ENCODE data around the gene CHST12.

Gene CHST12

DNA sequence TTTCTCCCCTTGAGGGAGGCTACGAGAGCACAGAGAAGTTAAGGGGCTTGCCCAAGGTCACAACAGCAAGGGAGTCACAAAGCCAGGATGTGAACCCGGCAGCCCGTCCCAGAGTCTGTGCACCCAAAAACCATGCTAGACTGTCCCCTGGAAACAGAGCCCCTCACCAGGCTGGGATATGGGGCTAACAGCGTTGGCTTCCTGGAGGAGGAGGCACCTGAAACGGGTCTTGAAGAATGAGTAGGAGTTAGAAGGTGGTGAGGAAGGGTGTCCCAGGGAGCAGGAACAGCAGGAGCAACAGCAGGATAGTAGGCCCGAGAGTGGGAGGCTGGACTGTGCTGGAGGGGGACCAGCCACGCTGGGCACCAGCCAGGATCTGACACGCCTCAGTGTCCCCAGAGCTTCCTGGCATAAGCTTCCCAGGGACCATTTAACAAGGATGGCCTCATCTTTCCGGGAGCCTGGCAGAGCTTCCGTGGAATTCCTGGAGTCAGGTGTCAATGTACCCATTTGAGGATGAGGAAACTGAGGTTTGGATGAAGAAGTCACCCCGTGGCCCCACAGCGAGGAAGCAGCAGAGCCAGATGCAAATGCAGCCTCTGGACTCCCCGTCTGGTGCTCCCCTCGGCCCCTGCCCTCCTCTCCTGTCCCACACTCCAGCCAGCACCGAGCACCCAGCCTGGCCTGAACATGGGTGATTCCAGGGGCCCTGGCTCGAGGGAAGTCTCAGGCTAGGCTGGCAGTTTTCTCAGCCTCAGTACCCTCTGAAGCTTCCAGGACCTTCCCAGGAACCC lies 76.1 kb downstream of the CHST12 start:
- no peak for DNase-seq (ENCODE audit: low read depth)

DNA sequence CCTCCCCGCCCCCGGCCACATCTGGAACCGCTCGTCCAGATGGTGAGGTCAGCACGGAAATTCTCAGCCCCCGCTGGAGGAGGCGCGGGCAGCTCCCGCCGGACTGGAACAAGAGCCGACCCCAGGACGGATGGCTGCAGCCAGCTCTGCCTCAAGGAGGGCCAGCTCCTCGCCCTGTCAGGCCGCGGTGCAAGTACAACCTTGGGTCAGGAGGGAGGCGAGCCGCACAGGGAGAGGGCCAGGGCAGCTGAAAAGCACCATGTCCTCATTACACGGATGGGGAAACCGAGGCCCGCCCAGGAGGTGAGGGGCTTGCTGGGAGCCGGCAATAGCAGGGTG lies 76.6 kb downstream of the CHST12 start:
- DNase-seq (ENCODE audit: low read depth), result no peak

DNA sequence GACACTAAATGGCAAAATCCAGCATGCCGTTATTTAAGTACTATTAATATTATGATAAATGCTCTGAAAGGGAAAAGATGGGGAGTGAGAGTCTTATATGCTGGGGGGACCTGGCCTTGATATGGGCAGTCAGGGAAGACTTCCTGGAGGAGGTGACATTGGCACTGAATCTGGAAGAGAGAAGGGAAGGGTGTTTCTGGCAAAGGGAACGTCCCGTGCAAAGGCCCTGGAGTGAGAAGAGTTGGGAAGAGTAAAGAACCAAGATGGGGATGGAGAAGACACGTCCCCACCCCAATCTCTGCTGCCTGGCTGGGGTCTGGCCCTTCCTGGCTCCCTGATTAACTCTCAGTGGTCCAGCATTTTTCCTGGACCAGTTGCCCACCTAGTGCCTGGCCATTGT lies 77.8 kb downstream of the CHST12 start:
- no peak for DNase-seq (ENCODE audit: low read depth)

- DNase-seq (ENCODE audit: low read depth), result no peak
Measured at GRCh38 chr7:2482725-2483451, 79.5 kb downstream of the CHST12 start.

DNA sequence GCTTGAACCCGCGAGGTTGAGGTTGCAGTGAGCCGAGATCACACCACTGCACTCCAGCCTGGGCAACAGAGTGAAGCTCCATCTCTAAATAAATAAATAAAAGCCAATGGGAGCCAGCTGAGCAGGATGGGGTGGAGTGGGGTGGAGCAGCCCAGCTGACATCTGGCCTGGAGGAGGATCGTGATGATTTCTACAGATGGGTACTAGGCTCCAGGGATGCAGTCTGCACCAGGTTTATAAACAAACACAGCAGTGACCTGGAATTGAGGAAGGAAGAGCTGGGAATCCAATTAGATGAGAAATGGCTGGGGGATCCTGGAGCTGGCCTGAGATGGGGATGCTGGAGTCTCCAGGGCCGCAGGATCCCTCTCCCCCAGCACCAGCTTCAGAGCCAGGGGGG lies 80.1 kb downstream of the CHST12 start:
- no peak for DNase-seq (ENCODE audit: low read depth)

GRCh38 chr7:2484868-2485267 lies 81.5 kb downstream of the CHST12 start:
- no peak for DNase-seq (ENCODE audit: low read depth)

DNA sequence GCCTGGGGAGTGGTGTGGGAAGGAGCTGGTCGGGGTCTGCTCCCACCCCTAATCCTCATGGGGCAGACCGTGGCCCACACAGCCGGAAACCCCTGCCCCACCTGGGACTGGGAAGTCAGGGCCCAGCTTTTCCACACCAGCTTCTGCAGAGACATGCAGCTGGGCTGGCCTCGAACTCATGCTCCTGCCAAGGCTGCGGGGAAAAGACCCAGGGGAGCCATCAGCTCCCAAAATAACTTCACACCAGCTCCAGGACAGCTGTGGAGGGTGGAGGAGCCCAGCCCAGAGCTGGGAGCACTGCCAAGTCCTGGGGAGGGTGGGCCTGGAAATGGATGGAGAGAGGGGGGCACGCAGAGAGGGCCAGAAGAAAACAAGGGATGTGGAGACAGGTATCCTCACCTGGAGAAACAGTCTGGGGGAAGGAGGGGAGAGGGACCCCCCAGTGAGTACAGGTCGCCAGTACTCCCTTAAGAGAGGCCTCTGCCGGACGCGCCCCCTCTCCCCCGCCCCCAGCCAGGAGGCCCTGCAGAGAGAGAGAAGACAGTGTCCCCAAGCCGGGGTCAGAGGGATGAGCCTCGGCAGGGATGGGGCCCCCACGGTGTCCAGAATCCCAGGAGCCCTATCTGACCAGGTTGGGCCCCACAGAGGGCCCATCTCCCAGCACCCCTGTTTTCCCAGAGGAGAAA lies 84.3 kb downstream of the CHST12 start:
- no peak for DNase-seq (ENCODE audit: low read depth)

GRCh38 chr7:2488272-2488645 lies 84.8 kb downstream of the CHST12 start:
- DNase-seq (ENCODE audit: low read depth), result no peak

DNA sequence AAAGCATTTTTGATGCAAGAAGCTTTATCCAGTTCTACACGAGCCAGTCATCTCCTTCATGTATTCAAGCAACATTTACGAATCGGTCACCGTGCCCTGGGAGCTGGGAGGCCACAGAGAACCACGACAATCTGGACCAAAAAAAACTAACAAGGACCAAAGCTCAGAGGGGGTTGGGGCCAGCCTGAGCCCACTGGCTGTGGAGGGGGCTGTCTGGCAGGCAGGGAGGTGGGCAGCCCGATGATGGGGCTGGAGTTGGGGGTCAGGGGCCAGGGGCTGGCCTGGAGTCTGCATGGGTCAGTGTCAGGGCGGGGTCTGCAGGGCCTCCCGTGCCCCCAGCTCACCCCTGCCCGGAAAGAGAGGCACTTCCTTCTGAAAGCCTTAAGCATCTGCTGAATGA lies 85.3 kb downstream of the CHST12 start:
- DNase-seq (ENCODE audit: low read depth), result no peak

GRCh38 chr7:2490181-2490651 lies 86.8 kb downstream of the CHST12 start:
- DNase-seq (ENCODE audit: low read depth), result no peak

- DNase-seq (ENCODE audit: low read depth), result no peak
Measured at GRCh38 chr7:2492038-2492437, 88.6 kb downstream of the CHST12 start.

GRCh38 chr7:2493205-2494164 lies 90.1 kb downstream of the CHST12 start:
- DNase-seq (ENCODE audit: low read depth), result no peak

DNA sequence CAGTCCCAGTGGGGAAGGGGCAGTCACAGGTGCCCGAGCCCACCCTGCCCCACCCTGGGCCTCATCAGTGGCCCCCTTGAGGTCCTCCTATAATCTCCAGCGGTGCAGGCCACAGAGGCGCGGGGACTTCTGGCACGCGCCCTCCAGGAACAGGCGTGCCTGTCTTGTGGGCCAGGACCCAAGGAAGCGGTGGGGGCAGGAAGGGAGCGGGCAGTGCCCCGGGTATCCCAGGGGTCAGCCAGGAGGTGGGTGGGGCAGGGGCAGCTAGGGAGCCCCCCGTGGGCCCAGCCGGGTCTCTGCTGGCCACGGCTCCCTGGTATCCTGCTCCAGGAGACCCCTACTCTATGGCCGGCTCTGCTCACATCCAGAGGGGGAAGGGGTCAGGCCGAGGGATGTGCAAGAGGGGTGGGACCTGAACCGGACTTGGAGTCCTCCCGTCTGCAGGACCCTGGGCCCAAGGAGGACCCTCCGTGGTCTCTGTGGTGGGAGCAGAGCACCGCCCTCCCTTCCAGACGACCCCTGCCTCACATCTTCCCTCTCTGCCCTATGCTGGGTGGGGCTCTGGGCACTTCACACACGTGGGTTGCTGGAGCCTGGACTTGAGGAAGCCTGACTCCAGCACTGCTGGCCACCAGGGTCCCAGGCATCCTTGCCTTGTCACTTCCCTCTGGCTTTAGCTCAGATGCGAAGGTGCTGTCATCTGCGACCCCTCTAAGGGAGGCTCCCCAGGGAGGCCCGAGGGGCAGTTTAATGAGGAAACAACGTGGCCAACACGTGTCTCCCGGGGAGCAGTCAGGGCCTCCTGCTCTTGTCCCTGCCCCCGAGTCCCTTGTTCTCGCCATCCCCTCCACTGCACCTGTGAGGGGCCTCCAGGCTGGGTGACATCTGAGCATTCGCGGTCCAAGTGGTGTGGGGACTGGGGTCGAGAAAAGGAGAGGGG lies 91.0 kb downstream of the CHST12 start:
- DNase-seq (ENCODE audit: low read depth), result no peak

DNA sequence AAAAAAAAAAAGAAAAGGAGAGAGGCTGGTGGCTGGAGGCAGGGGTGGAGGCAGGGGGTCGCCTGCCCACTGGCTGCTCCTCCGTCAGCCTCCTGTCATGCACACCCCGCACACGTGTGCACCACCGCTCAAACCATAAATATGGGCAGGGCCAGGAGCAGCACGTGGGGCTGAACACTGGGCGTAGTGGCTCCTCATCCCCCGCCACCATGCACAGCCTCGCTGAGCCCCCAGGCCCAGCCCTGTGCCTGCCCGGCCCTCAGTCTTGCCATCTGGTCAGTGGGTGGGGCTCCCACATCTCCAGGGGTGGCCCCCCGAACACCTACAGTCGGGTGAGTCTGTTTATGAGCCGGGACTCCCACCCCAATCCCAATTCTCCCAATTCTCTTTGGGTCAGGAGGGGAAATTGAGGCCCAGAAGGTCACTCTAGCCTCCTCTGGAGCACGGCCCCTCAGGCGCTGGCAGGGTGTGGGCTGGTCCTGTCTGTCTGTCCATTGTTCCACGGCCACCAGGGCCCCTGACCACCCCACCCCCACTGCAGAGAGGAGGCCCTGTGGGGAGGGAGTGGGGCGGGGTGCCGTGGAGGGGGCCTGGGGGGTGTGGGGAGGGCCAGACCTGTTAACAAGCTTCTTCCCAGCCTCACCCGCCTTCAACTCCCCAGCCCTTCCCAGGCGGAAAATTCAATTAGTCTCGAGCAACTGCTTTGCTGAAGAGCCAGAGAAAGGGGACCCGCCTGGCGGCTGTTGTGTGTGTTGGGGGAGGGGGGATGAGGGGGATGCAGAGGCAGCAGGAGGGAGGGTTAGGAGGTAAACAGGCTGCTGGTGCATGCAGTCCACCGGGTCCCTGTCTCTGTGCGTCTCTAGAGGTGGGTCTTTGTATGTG lies 92.2 kb downstream of the CHST12 start:
- no peak for DNase-seq (ENCODE audit: low read depth)

DNA sequence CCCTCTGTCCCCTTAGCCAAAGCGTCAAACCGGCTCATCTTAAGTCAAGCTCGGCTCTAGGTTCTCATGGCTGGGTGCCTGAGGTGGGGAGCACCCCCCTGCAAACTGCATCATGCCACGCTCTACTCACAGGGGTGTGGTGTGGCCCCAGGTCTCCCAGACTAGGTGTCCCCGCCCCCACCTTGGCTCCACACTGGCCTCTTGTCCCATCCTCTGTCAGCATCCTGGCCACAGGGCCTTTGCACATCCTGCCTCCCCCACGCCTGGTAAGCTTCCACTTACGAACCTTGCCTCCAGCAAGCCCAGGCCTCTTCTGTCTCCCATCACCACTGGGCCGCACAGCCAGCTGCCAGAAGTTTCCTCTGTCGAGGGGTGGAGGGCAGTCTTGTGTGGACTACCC lies 93.0 kb downstream of the CHST12 start:
- DNase-seq (ENCODE audit: low read depth), result no peak

- DNase-seq (ENCODE audit: low read depth), result no peak
Measured at GRCh38 chr7:2497065-2497464, 93.7 kb downstream of the CHST12 start.

GRCh38 chr7:2497500-2498336 lies 94.3 kb downstream of the CHST12 start:
- no peak for DNase-seq (ENCODE audit: low read depth)

Data from non-pigmented ciliary epithelial cell (primary cell).